ENCODE results near the gene SESTD1.

- no peak for TF ChIP-seq CTCF (IDR thresholded peaks at IDR 0.05; ENCODE audit: insufficient read depth, low read length)
- TF ChIP-seq POLR2AphosphoS5 (IDR thresholded peaks at IDR 0.05; ENCODE audit: low read depth): no peak
- no peak for TF ChIP-seq SPI1 (IDR thresholded peaks at IDR 0.05; ENCODE audit: borderline replicate concordance, low read depth)
These were observed 1.6 kb upstream of the SESTD1 start for GRCh38 chr2:179266271-179266670.

Data from HL-60 (cell line).